HUDEP-2 (cell line): ENCODE data around the gene ASB13.
"Not testable (repeated sequence)": the region's sequence is repeated elsewhere in the genome, so short reads cannot be mapped to it uniquely, and the experiment has no call there.

Source experiments
- DNase-seq, 76 experiments: peaks; one replicate each; lab custom pipeline; 2025; ENCODE audit not compliant: unreplicated experiment in 76 of 76; lab: John Stamatoyannopoulos, UW

The ASB13 gene

DNA sequence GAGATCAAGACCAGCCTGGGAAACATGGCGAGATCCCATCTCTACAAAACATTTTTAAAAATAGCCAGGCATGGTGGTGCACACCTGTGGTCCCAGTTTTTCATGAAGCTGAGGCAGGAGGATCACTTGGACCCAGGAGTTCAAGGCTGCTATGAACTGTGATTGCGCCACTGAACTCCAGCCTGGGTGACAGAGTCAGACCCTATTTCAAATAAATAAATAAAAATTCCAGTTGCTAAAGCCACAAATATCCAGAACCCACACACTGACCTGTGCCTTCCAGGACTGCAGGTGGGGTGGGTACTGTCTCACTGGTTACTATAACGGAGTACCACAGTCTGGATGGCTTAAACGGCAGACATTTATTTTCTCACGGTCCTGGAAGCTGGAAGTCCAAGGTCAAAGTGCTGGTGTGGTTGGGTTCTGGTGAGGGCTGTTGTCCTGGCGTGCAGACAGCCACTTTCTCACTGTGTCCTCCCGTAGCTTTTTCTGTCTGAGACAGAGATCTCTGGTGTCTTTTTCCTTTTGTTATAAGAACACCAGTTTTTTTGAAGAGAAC, 38.8 kb downstream of the ASB13 start:
- no peak for DNase-seq

DNA sequence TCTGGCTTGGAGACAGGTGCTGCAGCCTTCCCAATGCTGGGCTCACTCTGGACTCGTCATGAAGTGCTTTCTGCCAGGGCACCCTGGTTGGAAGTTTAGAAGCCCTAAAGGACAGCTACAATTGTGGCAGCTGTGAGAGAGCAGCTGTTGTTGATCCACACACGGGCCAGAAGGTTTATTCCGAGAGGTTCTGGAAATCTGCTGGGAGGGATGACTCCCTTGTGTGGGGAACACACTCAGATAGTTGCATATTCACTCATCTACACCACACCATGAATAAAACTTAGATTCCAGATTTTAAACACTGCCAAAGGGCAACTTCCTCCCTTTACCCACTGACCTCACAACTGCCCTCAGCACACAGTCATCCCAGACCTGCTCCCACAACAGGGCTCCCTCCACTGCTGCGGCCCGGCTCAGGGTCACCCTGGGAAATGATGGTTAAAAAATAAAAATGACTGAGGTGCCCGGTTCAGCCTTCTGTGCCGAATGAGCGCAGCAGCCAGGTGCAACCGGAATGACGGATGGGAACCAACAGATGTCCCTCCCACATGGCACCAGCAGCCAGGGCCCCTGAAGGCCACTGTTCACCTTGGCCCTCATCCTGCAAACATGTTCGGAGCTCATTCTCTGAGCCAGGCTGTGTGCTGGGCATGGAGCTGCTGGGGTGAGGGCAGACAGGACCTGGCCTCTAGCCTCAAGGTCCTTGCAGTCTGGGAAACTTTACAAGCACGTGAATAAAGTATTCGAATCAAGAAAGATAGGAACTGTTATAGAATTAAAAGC, 40.2 kb downstream of the ASB13 start:
- no peak for DNase-seq

DNA sequence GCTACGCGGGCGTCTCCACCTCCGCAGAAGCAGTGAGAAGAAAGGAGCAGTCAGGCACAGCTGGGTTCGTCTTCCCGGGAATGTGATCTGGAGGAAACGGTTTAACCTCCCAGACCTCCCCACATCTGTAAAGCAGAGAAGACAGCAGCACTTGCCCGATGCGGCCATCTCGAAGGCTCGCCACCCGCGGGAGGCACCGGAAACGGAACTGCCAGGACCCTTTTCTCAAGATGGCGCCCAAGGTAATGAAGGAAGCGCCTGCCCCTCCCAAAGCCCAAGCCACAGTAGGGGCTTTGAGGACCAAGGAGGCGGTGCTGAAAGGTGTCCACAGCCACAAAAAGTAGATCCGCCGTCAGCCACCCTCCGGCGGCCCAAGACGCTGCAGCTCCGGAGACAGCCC, 41.7 kb downstream of the ASB13 start:
- DNase-seq, result no peak

DNA sequence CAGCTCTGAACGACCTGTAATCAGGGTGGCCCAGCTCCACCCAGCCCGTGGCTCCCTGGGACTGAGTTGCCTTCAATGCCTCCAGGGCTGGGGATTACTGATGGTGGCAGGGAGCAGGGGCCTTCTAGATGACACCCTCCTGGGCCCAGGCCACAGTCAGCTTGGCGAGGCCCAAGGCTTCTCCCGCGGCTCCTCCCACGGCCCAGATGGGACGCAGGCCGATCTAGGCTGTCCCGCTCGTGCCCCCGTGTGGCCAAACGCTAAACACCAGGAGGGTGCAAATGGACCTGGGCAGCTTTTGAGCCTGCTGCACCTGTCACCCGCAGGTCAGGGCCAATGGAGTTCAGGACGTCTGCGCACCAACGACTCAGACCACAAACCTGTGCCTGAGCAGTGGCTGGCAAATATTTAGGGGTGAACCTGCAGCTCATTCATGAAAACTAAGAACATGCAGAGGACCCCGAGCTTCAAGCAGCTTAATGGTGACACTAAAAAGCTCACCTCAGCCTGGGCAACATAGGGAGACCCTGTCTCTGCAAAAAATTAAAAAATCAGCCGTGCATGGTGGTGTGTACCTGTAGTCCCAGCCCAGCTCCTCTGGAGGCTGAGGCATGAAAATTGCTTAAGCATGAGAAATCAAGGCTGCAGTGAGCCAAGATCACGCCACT, 43.2 kb downstream of the ASB13 start:
- DNase-seq, result peak in 73 of 76 experiments; percentile 10 to 87 (median 72)

DNA sequence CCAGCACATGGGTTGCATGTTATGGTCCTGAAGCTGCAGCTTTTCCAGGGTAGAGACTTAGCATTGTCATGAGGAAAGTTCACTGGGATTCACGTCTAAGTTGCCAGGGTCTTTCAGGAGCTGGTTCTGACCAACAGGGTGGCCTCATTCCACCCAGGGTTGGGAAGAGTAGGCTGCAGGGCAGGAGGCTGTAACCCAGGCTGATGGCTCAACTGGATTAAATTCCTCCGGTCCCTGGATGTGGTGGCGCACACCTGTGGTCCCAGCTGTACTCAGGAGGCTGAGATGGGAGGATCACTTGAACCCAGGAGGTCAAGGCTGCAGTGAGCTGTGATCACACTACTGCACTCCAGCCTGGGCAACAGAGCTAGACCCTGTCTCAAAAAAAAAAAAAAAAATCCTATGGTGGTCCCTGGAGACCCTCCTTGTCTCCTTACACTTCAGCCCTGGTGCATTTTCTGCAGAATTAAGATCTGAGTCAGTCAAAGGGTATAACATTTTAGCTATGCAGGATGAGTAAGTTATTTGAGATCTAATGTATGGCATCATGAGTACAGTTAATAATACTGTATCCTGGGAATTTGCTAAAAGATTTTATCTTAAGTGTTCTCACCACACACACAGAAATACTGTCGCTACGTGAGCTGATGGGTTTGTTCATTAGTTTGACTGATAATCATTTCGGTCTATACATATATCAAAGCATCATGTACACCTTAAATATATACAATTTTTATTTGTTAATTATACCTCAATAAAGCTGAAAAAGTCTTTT, 44.0 kb downstream of the ASB13 start:
- no peak for DNase-seq

DNA sequence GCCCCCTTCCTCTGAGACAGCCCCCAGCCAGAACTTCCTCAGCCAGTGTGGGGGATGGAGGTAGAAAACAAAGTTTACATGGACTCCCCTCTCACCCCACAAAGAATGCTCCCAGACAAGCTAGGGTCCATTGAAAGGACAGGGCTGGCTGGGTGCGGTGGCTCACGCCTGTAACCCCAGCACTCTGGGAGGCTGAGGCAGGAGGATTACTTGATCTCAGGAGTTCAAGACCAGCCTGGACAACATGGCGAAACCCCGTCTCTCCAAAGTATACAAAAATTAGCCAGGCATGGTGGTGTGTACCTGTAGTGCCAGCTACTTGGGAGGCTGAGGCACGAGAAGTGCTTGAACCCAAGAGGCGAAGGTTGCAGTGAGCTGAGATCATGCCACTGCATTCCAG, 45.0 kb downstream of the ASB13 start:
- not testable (repeated sequence) for DNase-seq

DNA sequence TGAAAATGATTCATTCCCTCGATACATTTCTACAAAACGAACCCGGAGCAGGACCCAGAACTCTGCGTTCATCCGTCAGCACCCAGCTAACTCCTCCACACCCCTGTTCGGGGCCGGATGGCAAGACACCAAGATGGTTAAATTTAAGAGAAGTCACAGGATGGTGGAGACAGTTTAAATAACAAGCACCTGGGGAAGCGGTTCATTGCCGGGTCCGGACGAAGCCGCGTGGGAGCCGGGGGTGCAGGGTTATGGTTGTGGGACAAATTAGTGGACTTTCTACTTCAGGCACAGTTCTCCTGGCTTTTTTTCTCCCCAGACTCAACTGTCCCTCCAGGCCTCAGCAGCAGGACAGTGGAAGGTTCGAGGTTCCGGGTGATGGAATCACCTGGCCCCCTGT, 45.4 kb downstream of the ASB13 start:
- no peak for DNase-seq

DNA sequence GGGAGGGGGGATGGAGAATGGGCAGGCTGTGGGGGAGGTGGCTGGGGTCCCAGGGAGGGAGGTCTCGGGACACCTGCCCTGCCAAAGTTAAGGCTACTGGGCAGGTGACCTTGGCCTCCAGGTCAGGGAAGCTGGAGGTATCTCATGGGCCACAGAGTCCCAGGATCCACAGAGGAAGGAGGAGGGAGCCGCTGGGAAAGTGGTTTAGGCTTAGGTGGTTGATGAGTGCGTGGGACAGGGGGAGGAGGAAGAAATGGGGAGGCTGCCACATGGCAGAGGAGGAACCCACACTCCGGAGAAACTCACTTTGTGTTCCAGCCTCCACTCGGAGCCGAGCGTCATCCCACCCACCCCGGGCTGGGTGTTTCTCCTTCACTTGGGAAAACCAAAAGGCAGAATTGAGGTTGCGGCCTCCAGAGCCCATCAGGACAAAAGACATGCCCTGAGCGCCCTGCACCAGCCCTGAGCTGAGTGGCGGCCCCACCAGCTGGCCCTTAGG, 46.1 kb downstream of the ASB13 start:
- no peak for DNase-seq

DNA sequence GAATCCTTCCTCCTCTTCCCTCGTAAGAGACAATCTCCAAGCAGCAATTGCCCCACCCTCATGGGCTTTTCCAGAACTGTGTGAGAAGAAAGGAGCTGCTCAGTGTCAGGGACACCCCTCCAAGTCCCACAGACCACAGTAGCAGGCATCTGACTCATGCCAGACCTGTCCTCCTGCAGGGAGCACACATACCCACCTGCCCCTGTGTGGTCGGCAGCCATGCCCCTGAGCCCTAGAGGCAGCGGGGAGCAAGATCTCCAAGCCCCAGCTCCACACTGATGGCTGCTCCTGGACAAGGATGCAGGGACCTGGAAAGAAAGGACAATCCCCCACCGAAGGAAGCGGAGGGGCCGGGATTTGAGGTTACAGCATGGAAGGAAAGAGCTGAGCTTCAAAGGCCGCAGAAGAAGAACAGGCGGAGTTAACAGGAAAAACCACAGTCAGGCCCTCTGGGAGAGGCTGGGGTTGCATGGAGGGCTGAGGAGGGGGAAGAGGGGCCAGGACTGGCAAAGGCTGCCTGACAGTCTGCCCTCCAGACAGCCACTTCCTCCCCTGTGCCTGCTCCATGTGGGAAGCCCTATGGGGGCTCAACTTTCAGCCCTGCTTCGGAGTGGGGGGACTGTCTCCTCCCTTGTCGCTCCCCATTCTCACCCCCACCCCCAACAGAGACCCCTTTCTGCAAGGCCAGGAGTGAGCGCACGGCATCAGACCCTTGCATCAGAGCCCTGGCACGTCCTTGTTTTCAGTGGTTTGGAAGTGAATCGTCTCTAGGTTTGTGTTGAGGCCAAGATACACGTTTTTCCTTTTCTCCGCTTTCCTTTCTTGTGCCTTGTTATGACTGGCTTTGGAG, 46.8 kb downstream of the ASB13 start:
- no peak for DNase-seq

DNA sequence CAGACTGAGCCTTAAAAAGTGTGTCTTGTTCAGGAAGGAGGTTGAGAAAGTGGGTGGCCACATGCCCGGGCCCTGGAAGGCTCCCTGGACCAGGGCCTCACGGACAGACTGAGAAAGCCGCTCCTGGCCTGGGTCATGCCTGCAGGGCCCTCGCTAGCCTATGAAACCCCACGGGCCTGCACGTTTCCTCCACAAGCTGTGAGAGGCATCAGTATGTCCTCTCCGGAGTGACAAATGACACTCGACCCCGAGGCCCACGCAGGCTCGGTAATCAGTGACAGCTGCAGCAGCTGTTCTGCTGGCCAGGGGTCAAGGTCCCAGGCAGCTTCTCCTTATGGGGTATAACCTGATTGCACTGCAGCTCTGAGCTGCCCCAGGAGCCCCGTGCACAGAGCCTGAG, 47.6 kb downstream of the ASB13 start:
- no peak for DNase-seq

DNA sequence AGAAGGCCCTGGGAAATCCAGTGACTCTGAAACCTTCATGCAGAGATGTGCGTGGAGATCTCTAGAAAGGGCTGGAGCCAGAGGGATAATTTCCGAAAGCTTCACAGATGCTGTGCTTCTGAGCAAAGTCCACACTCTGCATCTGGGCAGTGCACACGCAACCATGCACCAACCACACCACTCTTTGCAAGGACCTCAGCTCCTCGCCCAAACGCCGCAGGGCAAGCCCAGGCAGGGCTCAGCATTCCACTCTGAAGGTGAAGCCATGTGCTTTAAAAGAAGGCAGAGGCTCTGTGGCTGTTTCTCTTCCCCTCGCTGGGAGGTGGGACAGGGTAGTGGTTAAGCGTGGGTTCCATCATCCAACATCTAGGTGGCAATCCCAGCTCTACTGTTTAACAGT, 48.4 kb downstream of the ASB13 start:
- no peak for DNase-seq

DNA sequence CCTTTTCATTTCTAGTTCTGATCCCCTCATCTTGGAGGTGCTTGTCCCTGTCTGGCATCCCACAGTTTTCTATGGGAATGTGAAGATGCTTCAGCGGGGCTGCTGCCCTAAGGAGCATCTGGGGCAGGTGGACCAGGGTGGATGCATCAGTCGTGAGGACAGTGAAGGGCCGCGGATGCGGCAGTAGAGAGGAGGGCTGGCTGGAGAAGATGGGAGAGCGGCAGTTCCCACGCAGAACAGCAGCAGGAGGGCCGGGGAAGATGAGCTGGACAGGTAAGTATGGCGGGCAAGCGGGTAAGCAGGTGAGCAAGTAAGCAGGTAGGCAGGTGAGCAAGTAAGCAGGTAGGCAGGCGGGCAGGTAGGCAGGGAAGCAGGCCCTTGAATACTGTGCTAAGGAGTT, 48.9 kb downstream of the ASB13 start:
- no peak for DNase-seq

DNA sequence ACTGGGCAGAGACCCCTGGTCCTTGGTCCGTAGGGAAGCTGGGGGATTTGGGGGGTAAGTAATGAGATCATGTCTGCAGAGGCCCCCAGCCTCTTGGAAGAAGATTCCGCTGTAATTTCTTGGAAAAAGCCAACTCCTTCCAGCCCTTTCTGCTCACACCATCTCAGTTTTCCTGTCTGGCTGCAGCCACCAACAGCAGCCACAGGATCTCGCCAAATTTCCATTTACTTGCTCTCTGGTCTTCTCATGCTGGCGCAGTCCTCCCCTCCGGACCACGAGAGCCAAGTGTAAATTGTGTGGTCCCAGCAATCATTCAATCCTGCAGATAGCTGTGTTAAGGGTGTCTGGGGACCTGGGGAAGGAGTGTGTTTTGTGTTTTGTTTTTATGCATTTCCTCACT, 49.6 kb downstream of the ASB13 start:
- DNase-seq, result no peak

DNA sequence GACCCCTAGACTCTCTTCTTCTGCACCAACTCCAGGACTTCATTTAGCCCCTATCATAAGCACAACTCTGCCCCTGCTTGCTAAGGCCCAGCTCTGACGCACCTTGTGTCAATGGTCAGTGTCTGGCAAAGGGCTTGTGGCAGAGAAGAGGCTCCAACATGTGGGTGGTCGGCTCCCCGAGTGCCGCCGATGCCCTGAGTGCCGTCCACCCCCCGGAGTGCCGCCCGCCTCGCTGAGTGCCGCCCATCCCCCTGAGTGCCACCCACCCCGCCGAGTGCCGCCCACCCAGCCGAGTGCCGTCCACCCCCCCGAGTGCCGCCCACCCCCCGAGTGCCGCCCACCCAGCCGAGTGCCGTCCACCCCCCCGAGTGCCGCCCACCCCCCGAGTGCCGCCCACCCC, 50.3 kb downstream of the ASB13 start:
- no peak for DNase-seq

DNA sequence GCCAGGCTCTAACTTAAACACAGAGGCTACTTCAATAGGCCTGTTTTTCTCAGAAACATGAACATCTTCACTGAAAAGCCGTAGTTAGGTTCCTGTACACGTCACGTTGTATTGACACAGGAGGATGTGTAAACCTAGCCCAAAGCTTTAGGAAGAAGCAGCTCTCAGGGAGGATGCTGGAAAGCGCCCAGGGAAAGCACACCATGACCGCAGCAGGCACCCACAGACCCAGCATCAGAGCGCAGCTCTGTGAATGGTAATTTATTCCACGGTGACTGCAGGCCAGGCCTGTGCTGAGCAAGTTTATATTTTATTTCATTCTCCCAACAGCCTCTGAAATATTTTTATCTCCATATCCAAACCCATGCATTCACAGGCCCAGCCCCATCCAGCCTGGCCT, 51.1 kb downstream of the ASB13 start:
- DNase-seq, result no peak

DNA sequence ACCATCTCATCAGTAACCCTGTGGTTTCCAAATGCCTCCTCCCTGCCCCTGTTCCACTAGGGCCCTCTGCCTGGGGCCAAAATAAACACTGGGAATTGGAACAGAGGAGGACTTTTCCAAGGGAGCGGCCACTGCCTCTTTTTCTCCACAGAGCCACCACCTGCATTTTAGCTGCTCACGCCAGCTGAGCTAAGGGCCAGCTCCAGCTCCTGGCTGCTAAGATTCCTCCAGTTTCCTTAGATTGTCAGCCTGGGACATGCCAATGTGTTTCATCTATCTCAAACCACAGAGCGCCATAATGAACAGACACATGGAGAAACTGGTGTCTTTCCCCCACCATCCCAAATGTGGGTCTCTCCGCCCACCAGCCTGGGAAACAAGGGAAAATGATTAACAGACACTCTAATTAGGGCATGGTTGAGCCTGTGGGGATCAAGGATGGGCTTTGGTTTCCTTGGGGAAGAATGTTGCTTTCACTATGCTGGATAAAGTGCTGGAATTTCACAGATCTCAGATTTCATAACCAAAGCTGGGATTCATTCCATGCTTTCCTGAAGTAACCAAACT, 52.2 kb downstream of the ASB13 start:
- no peak for DNase-seq

DNA sequence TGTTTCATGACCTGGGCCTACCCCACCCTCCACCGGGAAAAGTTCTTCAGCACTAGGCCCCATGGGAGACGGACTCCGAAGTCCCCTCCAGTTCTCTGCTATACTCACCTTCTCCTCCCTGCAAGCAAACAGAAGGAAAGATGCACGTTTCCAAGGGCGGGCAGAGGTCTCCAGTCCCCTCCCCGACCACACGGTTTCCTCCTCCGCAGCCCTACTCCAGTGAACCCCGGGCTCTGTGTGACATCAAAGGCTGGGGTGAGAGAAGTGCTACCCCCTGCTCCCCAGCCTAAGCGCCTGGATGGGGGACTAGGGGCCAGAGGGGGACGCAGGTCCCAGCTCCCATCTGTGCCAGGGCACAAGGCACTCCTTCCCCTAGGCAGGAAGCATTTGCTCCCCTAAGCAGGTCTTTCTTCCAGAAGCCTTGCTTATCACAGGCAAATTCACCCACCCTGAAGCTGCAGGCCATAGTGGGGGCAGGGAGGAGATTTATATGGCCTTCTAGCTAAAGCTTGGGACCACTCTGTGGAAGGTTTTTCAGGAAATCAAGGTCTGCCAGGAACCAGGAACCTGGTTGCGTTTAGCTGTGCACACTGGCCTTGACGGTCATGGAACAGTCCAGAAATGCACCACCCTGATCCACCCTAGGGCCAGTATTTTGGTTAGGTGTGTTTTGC, 52.8 kb downstream of the ASB13 start:
- no peak for DNase-seq

DNA sequence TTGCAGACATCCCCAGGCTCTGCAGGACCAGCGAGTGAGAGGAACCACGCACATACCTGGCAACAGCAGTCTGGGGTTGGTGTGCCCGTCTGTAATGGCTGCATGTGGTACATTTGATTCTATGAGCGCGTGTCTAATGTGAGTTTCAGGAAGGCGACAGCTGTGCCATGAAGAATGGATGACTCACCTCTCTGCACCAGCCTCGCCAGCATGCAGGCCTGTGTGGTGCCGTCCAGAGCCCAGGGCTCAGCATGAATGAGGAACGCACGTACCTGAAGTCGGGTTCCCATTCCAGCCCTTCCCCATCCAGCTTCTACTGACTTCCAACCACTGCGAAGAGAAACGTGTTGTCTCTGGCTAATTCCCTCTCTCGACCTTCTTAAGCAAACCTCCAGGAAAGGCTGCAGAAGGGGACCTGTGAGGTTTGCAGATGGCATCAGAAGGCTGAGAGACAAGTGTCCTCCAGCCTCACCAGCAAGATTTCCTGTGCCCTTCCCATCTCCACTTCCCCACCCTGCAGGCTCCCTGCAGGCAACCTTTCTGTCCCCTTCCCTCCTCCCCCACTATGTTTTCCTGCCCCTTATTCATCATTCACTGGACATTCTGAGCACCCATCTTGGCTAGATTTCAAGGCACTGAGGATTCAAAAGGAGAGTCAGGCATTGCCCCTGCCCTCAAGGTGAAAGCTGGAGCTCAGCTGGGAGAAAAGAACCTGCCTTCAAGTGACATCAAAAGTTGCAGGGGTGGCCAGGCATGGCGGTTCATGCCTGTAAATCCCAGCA, 54.3 kb downstream of the ASB13 start:
- DNase-seq, result no peak
